HG02885 (cell line): ENCODE data around the gene KRTAP10-9.
"Not testable (repeated sequence)": the region's sequence is repeated elsewhere in the genome, so short reads cannot be mapped to it uniquely, and the experiment has no call there.

Source experiments
- ATAC-seq: cut with Tn5 transposase; IDR thresholded peaks from one replicate; pipeline ENCODE4 v1.9.1; 2021; ENCODE audit warnings: mild to moderate bottlenecking; ENCODE audit not compliant: unreplicated experiment, poor library complexity

KRTAP10-9 gene

DNA sequence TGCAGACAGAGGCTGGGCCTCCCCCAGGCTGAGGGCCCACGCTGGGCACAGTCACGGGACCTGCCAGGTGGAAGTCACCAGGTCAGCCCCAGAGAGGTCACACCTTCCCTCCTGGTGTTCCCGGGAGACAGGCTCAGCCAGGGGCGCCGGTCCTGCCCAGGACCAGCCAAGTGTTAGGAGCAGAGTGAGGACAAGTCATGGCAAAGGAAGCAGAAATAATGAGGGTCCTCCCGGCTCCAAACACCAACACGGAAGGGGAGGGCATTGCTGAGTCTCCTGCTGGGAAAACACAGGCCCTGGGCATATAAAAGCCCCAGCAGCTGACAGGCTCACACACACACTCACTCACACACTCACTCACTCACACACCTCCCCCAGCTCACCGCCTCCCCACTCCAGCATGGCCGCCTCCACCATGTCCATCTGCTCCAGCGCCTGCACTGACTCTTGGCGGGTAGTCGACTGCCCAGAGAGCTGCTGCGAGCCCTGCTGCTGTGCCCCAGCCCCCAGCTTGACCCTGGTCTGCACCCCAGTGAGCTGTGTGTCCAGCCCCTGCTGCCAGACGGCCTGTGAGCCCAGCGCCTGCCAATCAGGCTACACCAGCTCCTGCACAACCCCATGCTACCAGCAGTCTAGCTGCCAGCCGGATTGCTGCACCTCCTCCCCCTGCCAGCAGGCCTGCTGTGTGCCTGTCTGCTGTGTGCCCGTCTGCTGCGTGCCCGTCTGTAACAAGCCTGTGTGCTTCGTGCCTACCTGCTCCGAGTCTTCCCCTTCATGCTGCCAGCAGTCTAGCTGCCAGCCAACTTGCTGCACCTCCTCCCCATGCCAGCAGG, 10.3 kb downstream of the KRTAP10-9 start, which contains the start of gene KRTAP10-10:
Gene KRTAP10-10, plus strand, starts transcription at position 339 of the 833 bp plus-strand sequence. Its CDS starts 62 bp downstream, at position 401.
- ATAC-seq: no peak

DNA sequence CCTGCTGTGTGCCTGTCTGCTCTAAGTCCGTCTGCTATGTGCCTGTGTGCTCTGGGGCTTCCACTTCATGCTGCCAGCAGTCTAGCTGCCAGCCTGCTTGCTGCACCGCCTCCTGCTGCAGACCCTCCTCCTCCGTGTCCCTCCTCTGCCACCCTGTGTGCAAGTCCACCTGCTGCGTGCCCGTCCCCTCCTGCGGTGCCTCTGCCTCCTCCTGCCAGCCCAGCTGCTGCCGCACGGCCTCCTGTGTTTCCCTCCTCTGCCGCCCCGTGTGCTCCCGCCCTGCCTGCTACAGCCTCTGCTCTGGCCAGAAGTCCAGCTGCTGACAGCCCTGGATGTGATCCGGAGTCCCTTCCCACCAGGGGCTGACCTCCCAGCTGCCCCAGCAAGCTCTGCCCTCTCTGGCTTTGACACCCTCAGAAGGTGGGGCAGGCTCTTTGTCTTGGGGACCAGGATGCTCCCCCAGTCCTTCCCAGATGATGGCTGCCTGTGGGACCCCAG, 11.0 kb downstream of the KRTAP10-9 start:
- ATAC-seq: not testable (repeated sequence)

DNA sequence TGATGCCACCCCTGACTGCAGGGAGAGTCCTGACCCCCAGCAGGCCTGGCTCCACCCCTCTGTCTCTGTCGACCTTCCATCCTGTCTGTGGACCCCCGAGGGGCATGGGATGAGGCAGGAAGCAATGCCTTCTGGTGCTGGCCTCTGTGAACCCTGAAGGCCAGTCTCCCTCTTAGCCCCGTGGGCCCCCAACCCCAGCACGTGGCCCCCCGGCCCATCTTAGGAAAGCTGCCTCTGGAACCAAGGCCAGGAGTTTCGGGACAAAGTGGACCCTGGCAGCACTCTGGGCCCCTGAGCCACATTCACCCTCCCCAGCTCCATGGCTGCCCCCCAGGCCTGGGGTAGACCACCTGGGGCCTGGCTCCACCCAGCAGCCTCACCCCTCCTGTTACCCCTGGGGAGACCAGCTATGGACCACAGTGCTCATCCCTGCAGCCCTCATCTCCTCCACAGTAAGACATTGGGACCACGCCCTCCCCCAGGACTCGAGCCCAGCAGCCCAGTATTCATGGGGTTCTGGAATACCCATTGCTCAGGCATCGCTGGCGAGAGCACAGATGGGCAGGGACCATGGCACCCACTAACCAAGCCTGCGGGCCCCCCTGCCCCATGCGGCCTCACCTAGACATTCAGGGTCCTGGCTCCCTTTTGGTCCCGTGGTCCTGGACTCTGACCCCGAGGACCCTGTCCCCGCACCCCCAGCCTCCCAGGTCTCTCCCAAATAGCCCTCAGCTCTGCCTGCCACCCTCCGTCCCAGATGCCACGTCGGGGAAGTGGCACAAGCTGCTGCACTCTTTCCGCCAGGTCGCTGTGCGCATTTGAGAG, 11.8 kb downstream of the KRTAP10-9 start:
- not testable (repeated sequence) for ATAC-seq

DNA sequence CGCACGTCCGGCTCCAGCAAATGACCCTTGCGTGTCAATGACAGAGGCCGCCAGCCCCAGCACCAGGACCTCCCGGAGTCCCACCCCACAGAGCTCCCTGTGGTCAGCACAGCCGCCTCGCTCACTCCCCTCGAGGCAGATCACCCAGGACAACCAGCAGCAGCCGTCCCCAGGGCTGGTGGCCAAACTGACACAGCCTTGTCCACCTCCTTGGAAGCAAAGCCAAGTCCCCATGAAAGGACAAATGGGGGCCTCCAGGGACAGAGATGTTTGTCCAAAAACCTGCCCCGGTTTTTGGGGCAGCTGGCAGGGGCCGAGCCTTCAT, 12.4 kb downstream of the KRTAP10-9 start:
- ATAC-seq: no peak

DNA sequence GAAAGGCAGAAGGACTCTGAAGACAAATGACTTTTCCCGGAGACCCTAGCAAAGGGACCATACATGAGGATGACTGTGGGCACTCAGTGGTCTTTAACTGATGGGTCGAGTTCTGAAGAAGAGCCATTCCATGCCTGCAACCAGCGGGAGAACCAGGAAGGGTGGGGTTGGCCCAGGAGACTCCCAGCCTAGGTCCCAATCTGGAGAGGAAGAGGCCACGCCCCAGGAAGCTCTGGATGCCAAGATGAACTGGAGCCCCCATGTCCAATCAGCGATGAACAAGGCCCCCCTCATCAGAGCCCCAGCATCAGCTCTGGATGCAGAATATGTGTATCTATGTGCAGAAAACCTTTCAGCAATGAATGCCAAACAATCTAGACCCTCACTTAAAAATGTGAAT, 13.9 kb downstream of the KRTAP10-9 start:
- ATAC-seq: no peak

DNA sequence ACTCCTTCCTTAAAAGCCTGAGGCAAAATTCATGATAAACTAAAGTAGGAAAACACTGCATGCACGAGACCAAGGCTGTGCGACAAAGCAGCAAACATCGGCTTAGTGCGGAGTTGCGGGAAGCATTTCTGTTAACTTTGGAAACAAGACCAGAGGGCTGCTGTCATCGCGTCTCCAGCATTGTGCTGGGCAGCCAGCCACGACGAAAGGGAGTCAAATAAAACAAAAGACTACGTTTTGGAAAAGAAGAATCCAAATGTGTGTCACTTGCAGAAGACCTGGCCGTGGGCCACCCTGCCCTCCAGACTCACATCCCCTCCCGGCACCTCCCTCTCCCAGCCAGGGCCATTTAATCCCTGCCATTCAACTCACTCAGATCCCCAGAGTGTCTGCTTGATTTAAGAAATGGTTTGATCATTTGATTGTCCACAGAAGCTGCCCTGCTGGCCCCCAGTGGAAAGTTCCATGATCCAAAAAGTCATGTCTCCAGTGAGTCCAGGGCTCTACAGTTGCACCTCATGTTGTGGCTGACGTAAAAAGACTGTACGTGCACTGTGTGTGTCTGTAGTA, 16.9 kb downstream of the KRTAP10-9 start:
- no peak for ATAC-seq

DNA sequence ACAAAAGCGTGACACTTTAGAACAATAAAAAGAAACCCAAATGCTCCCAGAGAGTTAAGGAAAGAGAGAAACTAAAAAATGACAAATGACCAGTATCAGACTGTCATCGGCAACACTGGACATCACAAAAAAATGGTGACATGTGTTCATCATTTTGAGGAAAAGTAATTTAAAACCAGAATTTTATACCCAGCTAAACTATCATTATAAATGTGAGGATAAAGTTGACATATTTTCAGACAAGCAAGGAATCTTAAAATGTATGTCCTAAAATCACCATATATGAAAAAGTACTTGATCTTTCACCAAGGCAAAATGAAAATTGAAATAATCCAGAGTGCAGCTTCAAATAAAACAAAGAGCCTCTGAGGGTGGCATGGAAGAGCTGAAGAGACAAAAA, 18.0 kb downstream of the KRTAP10-9 start:
- no peak for ATAC-seq

DNA sequence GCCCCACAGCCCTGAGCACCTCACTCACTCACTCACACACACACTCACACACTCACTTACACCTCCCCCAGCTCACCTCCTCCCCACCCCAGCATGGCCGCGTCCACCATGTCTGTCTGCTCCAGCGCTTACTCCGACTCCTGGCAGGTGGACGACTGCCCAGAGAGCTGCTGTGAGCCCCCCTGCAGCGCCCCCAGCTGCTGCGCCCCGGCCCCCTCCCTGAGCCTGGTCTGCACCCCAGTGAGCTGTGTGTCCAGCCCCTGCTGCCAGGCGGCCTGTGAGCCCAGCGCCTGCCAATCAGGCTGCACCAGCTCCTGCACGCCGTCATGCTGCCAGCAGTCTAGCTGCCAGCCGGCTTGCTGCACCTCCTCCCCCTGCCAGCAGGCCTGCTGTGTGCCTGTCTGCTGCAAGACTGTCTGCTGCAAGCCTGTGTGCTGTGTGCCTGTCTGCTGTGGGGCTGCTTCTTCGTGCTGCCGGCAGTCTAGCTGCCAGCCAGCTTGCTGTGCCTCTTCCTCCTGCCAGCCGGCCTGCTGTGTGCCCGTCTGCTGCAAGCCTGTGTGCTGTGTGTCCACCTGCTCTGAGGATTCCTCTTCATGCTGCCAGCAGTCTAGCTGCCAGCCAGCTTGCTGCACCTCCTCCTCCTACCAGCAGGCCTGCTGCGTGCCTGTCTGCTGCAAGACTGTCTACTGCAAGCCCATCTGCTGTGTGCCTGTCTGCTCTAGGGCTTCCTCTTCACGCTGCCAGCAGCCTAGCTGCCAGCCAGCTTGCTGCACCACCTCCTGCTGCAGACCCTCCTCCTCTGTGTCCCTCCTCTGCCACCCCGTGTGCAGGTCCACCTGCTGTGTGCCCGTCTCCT, 19.7 kb downstream of the KRTAP10-9 start, which contains the start of gene KRTAP10-11:
Gene KRTAP10-11, plus strand, starts transcription at position 49 of the 856 bp plus-strand sequence. Its CDS starts 45 bp downstream, at position 94.
- ATAC-seq: not testable (repeated sequence)

DNA sequence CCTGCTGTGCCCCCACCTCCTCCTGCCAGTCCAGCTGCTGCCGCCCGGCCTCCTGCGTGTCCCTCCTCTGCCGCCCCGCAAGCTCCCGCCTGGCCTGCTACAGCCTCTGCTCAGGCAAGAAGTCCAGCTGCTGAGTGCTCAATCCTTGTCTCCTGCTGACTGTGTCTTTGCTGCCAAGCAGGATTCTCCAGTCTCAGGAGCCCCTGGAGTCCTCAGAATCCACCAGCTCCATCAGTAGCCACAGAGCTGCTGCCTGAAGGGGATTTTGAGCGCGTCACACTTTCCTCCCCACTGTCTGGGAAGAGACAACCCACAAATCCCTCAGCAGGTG, 20.3 kb downstream of the KRTAP10-9 start:
- ATAC-seq: no peak

DNA sequence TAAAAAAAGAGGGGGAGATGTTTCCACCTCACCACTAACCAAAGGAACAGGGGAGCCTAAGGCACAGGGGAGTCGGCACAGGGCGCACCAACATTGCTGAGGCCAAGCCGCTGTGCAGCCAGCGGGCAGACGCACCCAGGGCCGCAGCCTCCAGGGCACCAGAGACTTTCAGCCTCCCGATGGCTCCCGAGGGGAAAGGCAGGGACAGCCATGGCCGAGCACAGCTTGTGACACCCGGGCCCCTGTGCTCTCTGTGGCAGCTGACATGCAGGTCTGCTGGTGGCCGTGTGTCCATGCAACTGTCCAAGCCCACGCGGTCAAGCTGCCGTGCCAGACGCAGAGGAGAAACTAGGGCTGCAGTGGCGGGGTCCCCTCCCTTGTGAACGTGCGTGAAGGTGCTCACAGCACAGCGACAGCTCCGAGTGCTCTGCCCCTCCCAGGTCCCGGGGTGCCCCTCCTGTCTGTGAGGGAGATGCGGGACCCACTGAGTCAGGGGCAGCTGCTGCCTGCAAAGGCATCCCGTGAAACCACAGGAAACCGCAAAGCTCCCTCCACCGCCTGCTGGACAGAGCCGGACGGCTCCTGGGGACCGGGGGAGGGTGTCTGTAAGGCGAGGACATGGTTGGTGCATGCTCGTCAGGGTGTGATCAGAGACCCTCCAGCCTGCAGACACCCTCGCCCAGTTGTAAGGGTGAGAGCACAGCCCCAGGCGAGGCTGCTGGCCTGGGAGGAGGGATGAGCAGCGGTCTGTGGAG, 21.8 kb downstream of the KRTAP10-9 start:
- no peak for ATAC-seq

DNA sequence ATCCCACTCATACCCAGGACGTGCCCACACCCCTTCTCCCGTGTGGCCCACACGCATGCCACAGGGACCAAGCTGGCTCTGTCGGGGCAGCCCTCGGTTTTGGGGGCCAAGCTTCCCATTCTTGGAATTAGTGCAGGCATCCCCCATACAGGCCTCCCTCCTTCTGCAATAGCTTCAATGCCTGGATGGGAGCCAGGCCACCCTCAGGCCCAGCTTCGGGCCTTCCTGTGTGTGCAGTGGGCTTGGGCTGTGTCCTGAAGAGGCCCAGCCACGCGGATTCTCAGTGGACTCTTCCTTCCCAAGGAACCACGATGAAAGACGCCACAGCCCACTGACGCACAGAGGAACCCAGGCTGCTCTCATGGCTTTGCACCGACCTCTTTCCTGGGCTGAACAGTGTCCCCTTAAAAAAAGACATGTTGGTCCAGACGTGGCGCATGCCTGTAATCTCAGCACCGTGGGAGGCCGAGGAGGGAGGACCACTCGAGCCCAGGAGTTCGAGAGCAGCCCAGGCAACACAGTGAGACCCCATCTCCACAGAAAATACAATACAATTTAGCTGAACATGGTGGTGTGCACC, 22.7 kb downstream of the KRTAP10-9 start:
- no peak for ATAC-seq

DNA sequence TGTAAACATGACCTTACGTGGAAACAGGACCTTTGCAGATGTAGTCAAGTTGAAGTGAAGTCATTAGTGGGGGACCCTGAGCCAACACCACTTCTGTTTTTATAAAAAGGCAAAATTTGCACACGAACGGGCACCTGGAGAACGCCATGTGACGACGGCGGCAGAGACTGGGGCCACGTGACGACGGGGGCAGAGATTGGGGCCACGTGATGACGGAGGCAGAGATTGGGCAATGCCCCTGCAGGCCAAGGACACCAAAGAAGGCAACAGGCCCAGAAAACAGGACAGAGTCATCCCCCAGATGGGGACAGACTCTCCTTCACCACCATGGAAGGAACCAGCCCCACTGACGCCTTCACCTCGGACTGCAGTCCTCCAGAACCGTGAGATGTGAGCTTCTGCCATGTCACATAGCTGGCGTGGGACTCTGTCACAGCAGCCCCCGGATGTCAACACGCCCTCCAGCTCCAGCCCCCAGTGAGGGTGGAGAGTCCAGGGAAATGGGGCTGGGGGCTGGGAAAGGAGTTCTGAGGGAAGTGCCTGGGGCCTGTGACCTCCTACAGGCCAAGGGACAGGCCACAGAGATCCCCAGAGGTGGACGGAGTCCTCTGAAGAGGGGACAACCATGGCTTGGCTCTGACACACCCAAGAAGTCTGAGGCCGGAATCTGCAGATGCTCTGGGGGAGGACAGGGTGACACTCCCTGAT, 23.5 kb downstream of the KRTAP10-9 start:
- ATAC-seq: no peak

DNA sequence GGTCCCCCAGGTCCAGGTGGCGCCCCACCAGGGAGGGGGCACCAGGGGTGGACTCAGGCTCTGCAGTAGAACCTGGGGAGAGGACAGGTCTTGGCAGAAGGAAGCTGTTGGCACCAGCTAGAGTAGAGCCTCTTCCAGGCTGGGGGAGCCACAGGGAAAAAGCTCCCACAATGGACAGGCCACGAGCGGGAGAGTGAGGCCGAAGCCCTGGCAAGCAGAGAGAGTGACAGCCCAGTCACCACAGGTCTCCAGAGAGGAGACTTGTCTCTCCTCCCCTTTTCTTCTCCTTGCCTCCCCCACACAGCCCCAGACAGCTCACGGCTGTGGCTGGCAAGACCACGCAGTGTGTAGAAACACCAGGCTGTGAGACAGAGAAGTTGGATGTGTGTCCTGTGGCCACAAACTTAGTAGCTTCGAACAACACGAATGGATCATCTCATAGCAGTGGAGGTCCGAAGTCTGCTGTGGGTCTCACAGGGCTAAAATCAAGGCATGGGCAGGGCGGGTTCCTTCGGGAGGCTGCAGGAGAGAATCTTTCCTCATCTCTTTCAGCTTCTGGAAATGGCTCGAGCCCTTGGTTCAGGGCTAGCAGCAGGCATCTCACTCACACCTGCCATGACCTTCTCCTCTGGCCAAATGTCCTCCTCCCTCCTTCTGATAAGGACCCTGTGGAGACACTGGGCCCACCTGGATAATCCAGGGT, 24.2 kb downstream of the KRTAP10-9 start:
- ATAC-seq: no peak

DNA sequence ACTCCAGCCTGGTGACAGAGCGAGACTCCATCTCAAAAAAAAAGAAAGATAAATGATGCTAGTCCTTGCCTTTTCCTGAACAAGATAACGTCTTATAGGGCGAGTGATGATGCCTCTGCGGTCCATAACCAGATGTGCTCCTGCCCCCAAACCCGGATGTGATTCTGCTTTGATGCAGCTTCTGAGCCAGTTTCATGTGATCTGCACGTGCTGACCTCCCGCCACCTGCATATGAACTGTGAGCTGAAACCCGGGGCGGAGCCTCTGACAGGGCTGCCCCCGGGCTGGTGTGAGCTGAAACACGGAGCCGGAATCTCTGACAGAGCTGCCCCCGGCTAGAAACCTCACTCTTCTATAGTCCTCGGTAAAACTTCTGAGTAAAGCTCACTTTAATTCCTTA, 26.2 kb downstream of the KRTAP10-9 start:
- no peak for ATAC-seq

DNA sequence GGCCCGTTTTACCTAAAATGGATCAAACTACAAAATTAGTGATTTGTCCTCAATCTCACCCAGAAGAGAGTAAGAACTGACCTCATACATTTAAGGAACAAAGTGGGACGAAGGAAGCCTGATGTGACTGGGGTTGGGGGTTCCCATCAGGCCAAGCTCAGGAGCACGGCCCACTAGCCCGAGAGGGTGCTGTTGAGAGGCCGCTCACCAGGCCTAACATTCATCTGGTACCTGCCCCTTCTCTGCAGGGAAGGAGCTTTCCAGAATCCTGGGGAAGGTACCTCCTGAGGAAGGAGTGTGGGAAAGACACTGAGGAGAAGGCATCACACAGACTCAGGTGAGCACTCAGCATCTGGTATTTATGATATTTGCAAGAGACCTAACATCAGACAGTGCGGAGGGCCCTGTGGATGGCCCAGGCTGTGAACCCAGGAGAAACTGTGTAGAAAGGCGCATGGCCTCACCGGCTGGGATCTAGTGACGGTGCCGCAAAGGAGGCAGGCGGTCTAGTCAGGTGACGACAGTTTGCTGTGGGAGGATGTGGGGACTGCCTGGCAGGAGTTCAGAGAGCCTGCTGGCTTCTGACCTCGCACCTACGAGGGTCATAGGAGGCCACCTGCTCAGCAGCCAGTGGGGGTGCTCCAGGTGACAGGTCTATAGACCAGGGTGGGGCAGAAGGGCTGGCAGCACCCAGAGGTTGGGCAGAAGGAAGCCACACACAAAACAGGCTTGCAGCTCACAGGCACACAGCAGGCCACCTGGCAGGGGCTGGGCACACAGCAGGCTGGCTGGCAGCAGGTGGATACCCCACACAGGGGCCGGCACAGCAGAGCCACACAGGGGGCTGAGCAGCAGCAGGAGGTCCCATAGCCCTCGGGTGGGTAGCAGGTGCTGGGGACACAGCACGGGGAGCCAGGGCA, 27.0 kb downstream of the KRTAP10-9 start:
- no peak for ATAC-seq

DNA sequence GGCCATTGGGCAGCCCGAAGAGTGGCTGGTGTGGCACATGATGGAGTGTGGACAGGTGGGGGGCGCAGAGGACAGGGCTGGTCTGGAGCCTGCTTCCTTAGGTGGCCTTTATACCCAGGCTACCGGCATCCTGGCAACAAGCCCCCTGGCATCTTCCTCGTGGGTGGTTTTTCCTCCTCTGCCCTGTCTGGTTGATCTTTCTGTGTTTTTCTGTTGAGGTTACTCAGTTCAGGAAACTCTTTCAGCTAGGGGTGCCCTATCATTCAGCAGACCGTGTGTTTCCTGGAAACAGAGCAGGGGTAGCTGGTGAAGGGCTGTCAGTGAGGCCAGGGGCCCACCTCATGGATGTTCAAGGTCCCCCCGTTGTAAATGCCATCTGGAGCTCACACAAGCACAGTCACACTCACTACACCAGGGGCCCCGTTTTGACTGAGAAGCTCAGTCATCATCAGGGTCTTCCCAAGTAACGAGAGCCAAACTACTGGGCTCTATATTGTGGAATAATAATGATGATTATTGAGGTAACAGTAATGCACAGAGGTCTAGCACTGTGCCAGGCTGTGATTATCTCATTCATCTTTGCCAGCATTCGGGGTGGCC, 27.8 kb downstream of the KRTAP10-9 start, which contains the start of gene KRTAP12-4:
Gene KRTAP12-4, minus strand, starts transcription at position 84 of the 600 bp plus-strand sequence. Its CDS starts 45 bp downstream, at position 39.
- no peak for ATAC-seq
